Activated gamma-delta T cell (primary cell): ENCODE data around the gene LRRC56.

Experiments used
- DNase-seq: peaks from one replicate; lab custom pipeline; 2025; lab: John Stamatoyannopoulos, UW
- total RNA-seq, 2 donors: gene quantifications; one replicate each; lab custom pipeline; 2026; lab: John Stamatoyannopoulos, UW

LRRC56 gene
- 13.9 to 14.0 reads per million in 2 donors for total RNA-seq

DNA sequence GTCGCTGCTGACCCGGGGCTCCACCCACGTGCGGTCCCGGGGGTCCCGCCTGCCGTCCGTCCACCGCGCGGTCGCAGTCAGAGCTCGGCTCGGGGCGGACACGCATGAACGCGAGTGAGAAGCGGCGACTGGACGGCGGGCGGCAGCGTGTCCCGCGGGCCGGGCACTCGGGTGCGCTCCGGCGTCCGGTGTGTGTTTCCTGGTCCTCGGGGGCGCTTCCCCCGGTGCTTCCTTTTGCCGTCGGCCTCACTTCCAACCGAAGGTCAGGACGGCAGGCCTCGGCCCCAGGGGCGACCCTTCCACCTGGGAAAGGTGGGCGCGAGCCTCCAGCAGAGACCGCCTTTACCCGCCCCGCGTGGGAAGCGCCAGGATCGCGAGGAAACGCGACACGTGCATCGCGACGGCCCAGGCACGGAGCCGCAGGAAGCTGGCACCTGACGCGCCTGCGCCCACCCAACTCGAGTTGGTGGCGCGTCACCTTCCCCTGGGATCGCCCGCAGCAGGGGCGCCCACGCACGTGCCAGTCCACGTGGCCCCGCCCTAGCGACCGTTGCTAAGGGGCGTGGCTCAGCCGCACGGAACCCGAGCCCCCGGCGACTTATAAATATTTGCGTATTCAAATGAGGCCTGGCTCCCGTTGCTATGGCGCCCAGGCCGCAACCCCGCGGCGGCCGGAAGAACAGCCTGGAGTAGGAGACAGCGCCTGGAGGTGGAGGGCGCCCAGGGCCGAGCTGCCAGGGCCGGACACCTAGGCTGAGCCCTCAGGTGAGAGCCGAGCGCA, at the start of gene LRRC56:
Gene LRRC56, plus strand, starts transcription at position 687 of the 781 bp plus-strand sequence. CDS start 3,158 bp downstream, outside the sequence.
- peak; percentile 92 for DNase-seq

- DNase-seq, result no peak
Measured at GRCh38 chr11:487571-488021, 49.7 kb upstream of the LRRC56 start.

DNA sequence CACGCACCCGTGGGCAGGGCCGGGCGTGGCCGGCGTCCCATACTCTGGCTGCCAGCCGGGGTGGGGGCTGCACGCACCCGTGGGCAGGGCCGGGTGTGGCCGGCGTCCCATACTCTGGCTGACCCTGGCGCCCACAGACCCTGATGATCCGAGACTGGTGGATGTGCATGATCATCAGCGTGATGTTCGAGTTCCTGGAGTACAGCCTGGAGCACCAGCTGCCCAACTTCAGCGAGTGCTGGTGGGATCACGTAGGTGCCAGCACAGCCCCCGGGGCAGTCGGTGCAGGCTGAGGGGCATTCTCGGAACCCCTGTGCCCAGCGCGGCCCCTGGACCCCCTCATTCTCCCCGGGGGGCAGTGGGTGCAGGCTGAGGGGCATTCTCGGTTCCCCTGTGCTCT, 49.3 kb upstream of the LRRC56 start:
- DNase-seq, result no peak

GRCh38 chr11:488579-488978, 48.7 kb upstream of the LRRC56 start:
- no peak for DNase-seq

DNA sequence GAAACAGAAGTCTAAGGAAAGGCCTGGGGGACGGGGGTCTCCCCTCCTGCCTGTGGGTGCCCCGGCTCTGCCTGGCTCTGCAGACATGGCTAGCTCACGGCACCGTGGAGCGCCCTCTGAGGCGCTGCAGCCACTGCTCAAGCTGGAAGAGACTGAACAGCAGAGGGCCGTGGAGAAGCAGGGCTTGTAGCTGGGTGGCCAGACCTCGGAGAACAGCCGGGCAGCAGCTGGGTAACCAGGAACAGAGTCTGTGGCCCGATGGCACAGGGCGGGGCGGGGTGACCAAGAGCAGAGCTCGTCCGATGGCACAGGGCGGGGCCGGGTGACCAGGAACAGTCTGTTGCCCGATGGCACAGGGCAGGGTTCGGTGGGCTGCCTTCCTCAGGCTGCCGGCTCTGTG, 48.3 kb upstream of the LRRC56 start:
- no peak for DNase-seq

- no peak for DNase-seq
Measured at GRCh38 chr11:489610-490185, 47.6 kb upstream of the LRRC56 start.

- DNase-seq, result no peak
Measured at GRCh38 chr11:490186-490929, 47.0 kb upstream of the LRRC56 start.

GRCh38 chr11:490930-491260, 46.4 kb upstream of the LRRC56 start:
- no peak for DNase-seq

DNA sequence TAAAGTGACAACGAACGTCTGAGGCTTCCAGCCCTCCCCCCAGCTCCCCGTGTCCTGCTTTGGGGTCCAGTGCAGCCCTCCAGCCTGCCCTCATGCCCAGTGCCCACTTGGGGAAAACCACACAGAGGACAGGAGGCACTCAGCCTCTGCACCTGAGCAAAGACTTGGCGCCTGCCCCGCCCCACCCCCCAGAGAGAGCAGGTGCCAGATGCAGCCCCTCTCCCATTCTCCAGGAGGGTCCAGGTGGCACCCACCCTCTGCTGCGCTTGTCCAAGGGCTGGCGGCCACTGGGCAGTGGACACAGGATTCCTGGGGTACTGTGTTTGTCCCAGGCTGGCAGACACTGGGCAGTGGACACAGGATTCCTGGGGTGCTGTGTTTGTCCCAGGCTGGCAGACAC, 46.0 kb upstream of the LRRC56 start:
- no peak for DNase-seq

DNA sequence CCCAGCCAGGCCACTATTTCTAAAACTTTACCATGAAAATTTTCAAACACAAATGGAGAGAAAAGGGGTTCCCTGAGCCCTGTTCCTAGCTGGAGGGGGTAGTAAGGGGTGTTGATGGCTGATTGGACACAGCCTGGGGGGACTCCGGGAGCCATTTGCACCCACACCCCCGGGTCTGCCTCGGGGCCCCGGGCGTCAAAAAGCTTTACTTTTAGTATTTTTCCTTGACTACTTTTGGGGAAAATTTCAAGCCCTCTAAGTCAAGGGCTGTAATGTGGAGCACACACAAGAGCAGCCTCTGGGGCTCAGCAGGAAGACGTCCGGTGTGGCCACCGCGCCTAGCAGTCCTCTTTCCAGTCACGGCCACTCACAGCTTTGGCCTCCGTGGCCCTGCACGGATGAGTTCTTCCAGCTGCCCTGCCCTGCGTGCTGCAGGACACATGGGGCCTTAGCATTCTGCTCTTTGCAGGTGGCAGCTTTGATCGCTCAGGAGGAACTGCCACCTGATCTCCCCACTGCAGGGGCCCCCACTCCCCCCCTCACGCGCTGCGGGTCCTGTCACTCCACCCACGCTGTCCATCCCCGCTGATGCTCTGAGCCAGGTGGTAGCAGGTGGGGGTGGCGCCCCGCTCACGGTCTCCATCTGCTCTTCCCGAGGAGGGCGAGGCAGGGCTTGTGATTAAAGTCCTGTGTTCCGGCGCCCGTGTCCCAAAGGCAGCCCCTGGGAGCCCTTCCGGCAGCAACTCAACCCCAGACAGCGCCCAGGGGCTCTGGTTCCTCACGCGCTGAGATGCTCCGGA, 44.7 kb upstream of the LRRC56 start:
- no peak for DNase-seq

DNA sequence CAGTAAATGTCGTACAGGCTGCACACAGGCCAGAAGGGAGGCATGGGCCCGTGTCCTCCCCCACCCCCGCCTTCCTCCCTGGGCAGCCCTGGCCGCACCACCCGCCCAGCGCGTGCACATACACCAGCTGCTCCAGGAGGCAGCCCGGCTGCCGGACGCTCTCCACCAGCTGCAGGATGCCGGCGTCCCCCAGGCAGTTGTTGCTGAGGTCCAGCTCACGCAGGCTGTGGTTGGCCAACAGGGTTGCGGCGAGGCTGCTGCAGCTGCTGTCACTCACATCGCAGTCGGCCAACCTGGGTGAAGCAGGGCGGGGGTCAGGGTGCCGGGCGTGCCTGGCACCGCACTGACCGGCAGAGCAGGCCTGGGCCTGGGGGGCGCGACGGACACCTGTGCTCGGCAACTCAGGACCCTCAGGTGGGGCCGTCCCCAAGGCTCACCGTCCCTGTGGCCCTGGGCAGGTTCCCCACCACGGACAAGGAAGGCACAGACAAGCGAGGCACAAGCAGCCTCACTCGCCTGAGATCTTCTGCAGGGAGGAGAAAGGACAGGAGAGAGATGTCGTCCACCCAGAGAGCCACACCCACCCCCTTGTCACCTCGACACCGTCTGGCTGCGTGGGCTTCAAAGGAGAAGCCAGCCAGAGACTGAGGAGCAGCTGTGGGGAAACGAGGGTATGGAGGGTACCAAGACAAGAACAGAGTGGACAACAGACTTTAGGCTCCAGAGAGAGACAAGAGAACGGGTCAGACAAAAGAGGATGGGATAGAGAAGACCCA, 42.4 kb upstream of the LRRC56 start:
- DNase-seq, result no peak

DNA sequence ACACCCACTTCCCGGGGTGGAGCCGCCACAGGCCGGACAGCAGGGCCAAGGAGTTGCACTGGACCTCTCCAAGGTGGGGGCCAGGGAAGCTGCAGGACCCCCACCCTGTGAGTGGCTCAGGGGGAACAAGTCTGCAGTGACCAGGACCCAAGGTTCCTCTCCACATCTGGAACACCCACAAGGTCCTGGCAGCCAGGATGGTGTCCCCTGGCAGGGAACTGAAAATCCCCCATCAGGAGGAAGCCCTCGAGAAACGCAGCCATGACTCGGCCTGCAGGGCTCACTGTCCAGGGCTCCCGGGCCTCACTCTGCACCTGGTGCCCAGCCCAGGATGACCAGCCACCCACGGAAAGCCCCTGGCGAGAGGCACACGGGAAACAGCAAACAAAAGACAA, 41.8 kb upstream of the LRRC56 start:
- DNase-seq, result no peak

- no peak for DNase-seq
Measured at GRCh38 chr11:496834-497564, 40.3 kb upstream of the LRRC56 start.

DNA sequence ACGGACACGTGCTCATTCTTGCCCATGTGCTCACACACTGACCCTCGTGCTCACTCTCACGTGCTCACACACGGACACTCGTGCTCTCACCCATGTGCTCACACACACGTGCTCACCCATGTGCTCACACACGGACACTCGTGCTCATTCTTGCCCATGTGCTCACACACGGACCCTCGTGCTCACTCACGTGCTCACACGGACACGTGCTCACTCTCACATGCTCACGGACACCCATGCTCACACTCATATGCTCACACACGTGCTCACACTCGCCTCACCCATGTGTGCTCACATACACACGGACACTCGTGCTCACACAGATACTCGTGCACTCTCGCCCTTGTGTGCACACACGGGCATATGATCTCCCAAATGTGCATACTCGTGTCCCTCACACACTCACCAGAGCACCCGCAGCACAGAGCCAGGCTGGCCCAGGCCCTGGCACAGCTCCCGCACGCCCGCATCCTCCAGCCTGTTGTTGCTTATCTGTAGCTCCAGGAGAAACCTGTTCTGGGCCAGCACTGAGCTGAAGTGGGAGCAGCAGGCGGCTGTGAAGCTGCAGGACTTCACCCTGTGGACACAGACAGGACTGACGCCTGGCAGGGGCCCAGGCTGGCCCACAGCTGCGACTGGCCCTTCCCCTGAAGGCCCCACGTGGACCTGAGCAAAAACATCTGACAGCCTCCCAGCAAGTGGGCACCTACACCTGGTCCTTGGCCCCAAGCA, 39.6 kb upstream of the LRRC56 start:
- DNase-seq, result no peak

DNA sequence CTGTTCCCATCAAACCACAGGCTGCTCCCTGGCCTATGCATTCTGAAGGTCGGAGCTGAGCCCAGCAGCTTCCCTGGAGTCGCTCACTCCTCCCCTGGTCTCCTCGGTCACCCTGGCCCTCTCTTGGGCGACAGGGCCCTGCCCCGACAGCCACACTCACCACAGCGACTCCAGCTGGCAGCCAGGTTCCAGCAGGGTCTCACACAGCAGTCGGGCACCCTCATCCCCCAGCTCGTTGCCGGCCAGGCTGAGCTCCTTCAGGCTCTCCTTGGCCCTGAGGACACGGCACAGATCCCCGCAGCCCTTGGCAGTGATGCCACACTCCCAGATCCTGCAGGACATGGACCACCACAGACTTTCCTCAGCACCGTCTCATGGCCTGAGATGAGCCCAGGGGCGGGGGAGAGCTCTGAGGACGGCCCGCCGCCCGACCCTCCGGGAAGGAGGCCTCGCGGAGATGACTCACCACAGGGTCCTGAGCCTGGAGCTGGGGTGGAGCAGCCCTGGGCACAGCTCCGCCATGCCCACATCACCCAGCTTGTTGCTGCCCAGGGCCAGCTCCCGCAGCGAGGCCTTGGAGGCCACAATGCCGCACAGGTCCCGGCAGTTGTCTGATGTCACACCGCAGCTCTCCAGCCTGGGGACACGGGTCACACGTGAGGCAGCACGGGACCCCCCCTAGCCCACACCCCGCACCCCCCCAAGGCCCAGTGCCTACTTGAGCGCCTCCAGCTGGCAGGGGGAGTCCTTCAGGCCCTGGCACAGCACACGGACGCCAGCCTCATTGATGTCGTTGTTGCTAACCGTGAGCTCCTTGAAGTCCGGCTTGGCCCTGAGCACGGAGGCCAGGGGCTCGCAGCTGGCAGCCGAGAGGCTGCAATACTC, 38.8 kb upstream of the LRRC56 start:
- DNase-seq, result no peak

DNA sequence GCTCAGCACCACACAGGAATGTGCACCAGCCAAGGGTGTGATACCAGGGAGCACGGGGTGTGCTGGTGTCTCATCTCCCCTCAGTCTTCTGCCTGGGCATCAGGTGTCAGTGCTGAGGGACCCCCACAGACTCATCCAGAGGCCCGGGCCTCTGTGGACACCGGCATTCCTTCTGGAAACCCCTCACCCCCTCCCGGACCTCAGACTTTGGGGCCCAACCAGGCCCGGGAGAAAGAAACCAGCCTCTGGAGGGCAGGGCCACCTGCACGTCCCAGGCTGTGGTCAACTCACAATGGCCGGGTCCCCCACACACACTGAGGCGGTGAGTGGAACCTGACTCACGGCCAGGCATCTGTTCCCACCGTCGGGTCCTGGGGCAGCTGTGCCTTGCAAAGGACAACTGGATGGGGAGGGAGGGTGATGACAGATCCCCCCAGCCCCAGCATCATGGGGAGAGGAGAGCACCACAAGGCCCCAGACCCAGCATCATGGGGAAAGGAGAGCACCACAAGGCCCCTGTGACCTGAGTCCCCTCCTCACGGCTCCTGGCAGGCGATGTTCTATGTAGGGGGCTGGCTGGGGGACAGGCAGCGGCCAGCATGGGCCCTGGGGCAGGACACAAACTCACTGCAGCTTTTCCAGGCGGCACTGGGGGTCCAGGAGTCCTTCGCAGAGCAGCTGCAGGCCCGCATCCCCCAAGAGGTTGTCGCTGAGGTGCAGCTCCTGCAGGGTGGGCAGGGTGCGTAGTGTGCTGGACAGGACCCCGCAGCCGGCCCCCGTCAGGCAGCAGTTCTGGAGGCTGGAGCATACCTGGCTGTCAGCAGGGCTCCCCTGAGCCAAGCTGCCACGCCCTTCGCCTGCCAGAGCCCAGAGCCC, 37.9 kb upstream of the LRRC56 start:
- no peak for DNase-seq

- no peak for DNase-seq
Measured at GRCh38 chr11:501001-501682, 36.2 kb upstream of the LRRC56 start.
